ENCODE data around the gene HNRNPUL2. TPM values are rescaled to one million over a fixed set of nuclear protein-coding genes. Genes with fewer than 3 reads are reported as not detected.

HNRNPUL2 gene
- total and polyA plus RNA-seq, 10 of the 15 experiments (the other 5 are each of a cell fraction or from before 2014, with no cell fraction given), result 1.6 to 72.2 (median 14.9) TPM

GRCh38 chr11:62716816-62717215 lies 10.4 kb downstream of the HNRNPUL2 start:
- ChIA-PET POLR2A (interaction anchor here (1.0 to 5.5 kb wide), 3 partner anchors 10 to 89 kb away, joined by 3 to 40 read pairs (median 3); partner anchors contain the start of genes HNRNPUL2, POLR2G and TTC9C), SMC1A (ENCODE audit: uncharacterized antibody, unreplicated experiment) (no interaction called here)
- over 99% methylated on average over 11 of the region's 11 CpGs for WGBS (ENCODE audit: insufficient coverage, insufficient replicate concordance, low lambda C conversion rate, missing lambda C conversion rate)
- no peak for TF ChIP-seq WRNIP1 (IDR thresholded peaks at IDR 0.05; ENCODE audit: borderline replicate concordance, low read depth, low read length)
- no peak for TF ChIP-seq TCF3 (IDR thresholded peaks at IDR 0.05; ENCODE audit: borderline replicate concordance, insufficient read depth, low read depth, low read length)
- TF ChIP-seq, protein P1, sequence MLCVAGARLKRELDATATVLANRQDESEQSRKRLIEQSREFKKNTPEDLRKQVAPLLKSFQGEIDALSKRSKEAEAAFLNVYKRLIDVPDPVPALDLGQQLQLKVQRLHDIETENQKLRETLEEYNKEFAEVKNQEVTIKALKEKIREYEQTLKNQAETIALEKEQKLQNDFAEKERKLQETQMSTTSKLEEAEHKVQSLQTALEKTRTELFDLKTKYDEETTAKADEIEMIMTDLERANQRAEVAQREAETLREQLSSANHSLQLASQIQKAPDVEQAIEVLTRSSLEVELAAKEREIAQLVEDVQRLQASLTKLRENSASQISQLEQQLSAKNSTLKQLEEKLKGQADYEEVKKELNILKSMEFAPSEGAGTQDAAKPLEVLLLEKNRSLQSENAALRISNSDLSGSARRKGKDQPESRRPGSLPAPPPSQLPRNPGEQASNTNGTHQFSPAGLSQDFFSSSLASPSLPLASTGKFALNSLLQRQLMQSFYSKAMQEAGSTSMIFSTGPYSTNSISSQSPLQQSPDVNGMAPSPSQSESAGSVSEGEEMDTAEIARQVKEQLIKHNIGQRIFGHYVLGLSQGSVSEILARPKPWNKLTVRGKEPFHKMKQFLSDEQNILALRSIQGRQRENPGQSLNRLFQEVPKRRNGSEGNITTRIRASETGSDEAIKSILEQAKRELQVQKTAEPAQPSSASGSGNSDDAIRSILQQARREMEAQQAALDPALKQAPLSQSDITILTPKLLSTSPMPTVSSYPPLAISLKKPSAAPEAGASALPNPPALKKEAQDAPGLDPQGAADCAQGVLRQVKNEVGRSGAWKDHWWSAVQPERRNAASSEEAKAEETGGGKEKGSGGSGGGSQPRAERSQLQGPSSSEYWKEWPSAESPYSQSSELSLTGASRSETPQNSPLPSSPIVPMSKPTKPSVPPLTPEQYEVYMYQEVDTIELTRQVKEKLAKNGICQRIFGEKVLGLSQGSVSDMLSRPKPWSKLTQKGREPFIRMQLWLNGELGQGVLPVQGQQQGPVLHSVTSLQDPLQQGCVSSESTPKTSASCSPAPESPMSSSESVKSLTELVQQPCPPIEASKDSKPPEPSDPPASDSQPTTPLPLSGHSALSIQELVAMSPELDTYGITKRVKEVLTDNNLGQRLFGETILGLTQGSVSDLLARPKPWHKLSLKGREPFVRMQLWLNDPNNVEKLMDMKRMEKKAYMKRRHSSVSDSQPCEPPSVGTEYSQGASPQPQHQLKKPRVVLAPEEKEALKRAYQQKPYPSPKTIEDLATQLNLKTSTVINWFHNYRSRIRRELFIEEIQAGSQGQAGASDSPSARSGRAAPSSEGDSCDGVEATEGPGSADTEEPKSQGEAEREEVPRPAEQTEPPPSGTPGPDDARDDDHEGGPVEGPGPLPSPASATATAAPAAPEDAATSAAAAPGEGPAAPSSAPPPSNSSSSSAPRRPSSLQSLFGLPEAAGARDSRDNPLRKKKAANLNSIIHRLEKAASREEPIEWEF (IDR thresholded peaks at IDR 0.05; ENCODE audit: insufficient replicate concordance, low read depth, low read length), result no peak
- TF ChIP-seq SPI1 (IDR thresholded peaks at IDR 0.05; ENCODE audit: borderline replicate concordance, insufficient read depth, low read depth, low read length), result no peak
- TF ChIP-seq ATF2 (IDR thresholded peaks at IDR 0.05; ENCODE audit: low read length), result no peak
- TF ChIP-seq SKIL (IDR thresholded peaks at IDR 0.05; ENCODE audit: low read depth, poor library complexity, severe bottlenecking), result no peak
- TF ChIP-seq DPF2 (IDR thresholded peaks at IDR 0.05), result no peak
- no peak for TF ChIP-seq MXI1 (IDR thresholded peaks at IDR 0.05; ENCODE audit: low read depth, low read length)
- no peak for TF ChIP-seq USF1 (IDR thresholded peaks at IDR 0.05; ENCODE audit: borderline replicate concordance, extremely low read length, insufficient read depth, low read depth, low read length)
- TF ChIP-seq RELA (IDR thresholded peaks at IDR 0.05; ENCODE audit: borderline replicate concordance, partially characterized antibody), result no peak
- TF ChIP-seq CHD1 (IDR thresholded peaks at IDR 0.05; ENCODE audit: low read depth, low read length), result no peak
- TF ChIP-seq EP300 (IDR thresholded peaks at IDR 0.05; ENCODE audit: borderline replicate concordance in 1 of 2, control insufficient read depth in 1 of 2, low read depth in 2 of 2, low read length in 2 of 2), result no peak

More at GRCh38 chr11:62716816-62717215, 10.4 kb downstream of the HNRNPUL2 start:
- H3K4me2 ChIP-seq (ENCODE audit: control insufficient read depth, insufficient read depth), result no peak overlapping the region
- no peak overlapping the region for H2AFZ ChIP-seq (ENCODE audit: control insufficient read depth, low read depth, low read length)
- peaks cover 11% of the 10 kb centered on the region for H3K79me2 ChIP-seq (ENCODE audit: control insufficient read depth, insufficient read depth, low read length)
- peaks cover 13% of the 10 kb centered on the region for H3K4me1 ChIP-seq (ENCODE audit: control insufficient read depth, insufficient read depth, low read length)
- H3K27me3 ChIP-seq (replicated peaks in 1 of 2; ENCODE audit: control insufficient read depth in 2 of 2, insufficient read depth in 2 of 2, low read length in 1 of 2), result no peaks in the 10 kb centered on the region
- DNase-seq (ENCODE audit: low read depth, low spot score), result no peak
- in situ Hi-C loops (cut with MboI), result no loop called here
- H3K36me3 ChIP-seq (ENCODE audit: control insufficient read depth in 2 of 2, insufficient read depth in 2 of 2, low read length in 1 of 2), result peaks cover 29 to 59% of the 10 kb centered on the region in 2 experiments
- no peak overlapping the region for H3K27ac ChIP-seq (ENCODE audit: control insufficient read depth, insufficient read depth)
- ChIA-PET CTCF (interaction anchor here (1.0 to 1.2 kb wide), 2 partner anchors 15 to 36 kb away, joined by 3 read pairs; no protein-coding TSS in a partner anchor), RAD21 (ENCODE audit: unreplicated experiment) (no interaction called here)
- H3K9ac ChIP-seq (ENCODE audit: control insufficient read depth, insufficient read depth, low read length), result no peak overlapping the region
- intact Hi-C loops (cut with micrococcal nuclease; ENCODE audit: unreplicated experiment), result no loop called here
- H3K4me3 ChIP-seq, result no peak overlapping the region
- no peak for FAIRE-seq
- no peaks in the 10 kb centered on the region; the same call in 1 of the 2 replicates for H4K20me1 ChIP-seq (ENCODE audit: control insufficient read depth, insufficient read depth)
- H3K9me3 ChIP-seq (replicated peaks; ENCODE audit: control insufficient read depth, insufficient read depth, low read length), result no peaks in the 10 kb centered on the region
- ATAC-seq, result no peak
- no TSS peak for BruUV-seq (replicated peaks)

Measured in GM12878 (cell line).